Spinal cord (tissue), 10 donors: ENCODE measurements around the gene SUPT6H. TPM values are rescaled to one million over a fixed set of nuclear protein-coding genes. Genes with fewer than 3 reads are reported as not detected.

Source experiments
- DNase-seq, 6 donors: peaks; one replicate each; pipeline versions ENCODE4 v3.0.0 to v3.0.0-alpha.2; 2013 to 2015; ENCODE audit warnings: low spot score in 6 of 6, low read depth in 4 of 6
- H3K27ac ChIP-seq: one replicate; pipeline ENCODE4 v1.5.1; 2013; ENCODE audit warnings: low read depth, low read length, control low read depth
- H3K27me3 ChIP-seq: one replicate; pipeline ENCODE4 v1.6.1; 2013; ENCODE audit warnings: low read length; ENCODE audit not compliant: control insufficient read depth, insufficient read depth
- H3K36me3 ChIP-seq: one replicate; pipeline ENCODE4 v1.6.1; 2013; ENCODE audit warnings: low read length; ENCODE audit not compliant: control insufficient read depth, insufficient read depth
- H3K4me1 ChIP-seq: one replicate; pipeline ENCODE4 v1.6.1; 2013; ENCODE audit warnings: low read length; ENCODE audit not compliant: control insufficient read depth, insufficient read depth
- H3K4me3 ChIP-seq: one replicate; pipeline ENCODE4 v1.5.1; 2013; ENCODE audit warnings: low read depth, low read length, control low read depth
- H3K9me3 ChIP-seq: one replicate; pipeline ENCODE4 v1.6.1; 2013; ENCODE audit warnings: low read length; ENCODE audit not compliant: control insufficient read depth, insufficient read depth
- WGBS: methylation state at CpG from one replicate; pipeline ENCODE4 v1.1.5; 2013; ENCODE audit warnings: missing lambda C conversion rate; ENCODE audit not compliant: insufficient coverage; 5-methylcytosine and 5-hydroxymethylcytosine counted together
- long read RNA-seq, 4 donors: transcript quantifications; one replicate each; lab custom pipeline, GENCODE V29; 2026
- polyA plus RNA-seq, 2 donors: library from polyadenylated mRNA; unstranded; fragments of 120-200 nt; gene quantifications; one replicate each; pipeline ENCODE4 v1.2.1, GENCODE V29; 2013; ENCODE audit not compliant: insufficient read length in 2 of 2
- total RNA-seq, 2 donors: library from RNA; depleted of rRNA in 1 of 2; stranded (reverse); fragments of 120-200 nt in 1 of 2; fragments of >200 nt in 1 of 2; gene quantifications; one replicate each; pipeline versions ENCODE4 v1.2.3 to v1.2.4, GENCODE V29; 2013 to 2014
- donor health status: healthy.

SUPT6H gene
- total RNA-seq (10 to 100 TPM; 46.8 to 48.5 TPM), polyA plus RNA-seq (10 to 100 TPM; 59.3 to 63.7 TPM)
- long read RNA-seq, donor 1, full-length matches to known transcripts: 1 of 1 reads
- long read RNA-seq, donor 1, partial matches to known transcripts: 0 of 1 reads
- long read RNA-seq, donor 1, other reads (novel, unspliced or antisense): 0 of 1 reads
- long read RNA-seq, donor 2: 0 reads
- long read RNA-seq, donor 3: 0 reads
- long read RNA-seq, donor 4, partial matches to known transcripts: 11 of 11 reads
- long read RNA-seq, donor 4, other reads (novel, unspliced or antisense): 0 of 11 reads

DNA sequence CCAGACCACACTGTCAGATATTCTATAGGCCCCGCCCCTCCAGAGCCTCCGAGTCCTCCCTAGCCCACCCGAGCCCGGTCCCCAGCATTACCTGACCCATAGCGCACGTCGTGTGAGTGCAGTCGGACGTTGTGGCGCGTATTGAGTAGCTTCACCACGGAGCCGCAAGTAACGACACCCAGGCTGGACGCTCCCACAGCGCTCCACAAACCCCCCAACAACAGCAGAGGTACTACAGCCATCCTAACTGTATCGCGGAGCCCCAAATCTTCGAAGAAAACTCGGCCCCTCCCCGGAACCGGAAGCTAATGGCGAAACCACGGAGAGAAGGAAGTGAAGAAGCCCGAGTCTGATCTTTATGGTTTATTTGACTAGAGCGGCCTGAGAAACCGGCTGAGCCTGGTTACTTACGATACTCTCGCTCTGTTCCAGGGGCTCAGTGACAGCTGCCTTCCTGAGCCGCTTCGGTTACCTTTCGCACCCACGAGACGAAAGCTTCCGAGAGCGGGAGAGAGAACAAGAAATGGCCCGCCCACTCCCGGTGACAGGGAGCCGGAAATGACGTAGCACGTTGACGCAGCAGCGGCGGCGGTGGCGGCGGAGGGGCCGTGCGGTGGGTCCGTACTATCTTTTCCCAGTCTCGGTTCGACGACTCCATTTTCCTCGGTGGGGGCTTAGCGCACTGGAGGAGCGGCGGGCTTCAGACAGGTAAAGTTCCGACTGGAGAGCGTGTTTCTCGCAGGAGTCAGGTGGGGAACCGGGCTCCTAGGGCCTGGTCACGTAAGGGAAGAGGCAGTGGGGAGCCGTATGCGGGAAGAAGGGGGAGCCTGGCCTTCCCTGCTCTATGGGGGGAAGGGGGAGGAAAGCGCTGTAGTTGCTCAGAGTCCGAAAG lies at the start of gene SUPT6H, which contains the start of gene SDF2:
TSS of gene SUPT6H (plus strand) at position 571 of the 892 bp plus-strand sequence. CDS start 11,197 bp downstream, outside the sequence.
TSS of gene SDF2 (minus strand) at position 272 of the 892 bp plus-strand sequence. CDS start at position 242, 30 bp downstream.
- DNase-seq: peak; percentile 82 to 98 (median 94)
- WGBS: under 1% methylated on average over 66 of the region's 66 CpGs

GRCh38 chr17:28612531-28612930 lies 49.5 kb upstream of the SUPT6H start:
- no peak overlapping the region for H3K4me3 ChIP-seq
- DNase-seq: no peak
- peaks cover 56% of the 10 kb centered on the region for H3K36me3 ChIP-seq
- H3K27ac ChIP-seq: no peak overlapping the region
- H3K9me3 ChIP-seq: no peaks in the 10 kb centered on the region
- H3K27me3 ChIP-seq: no peaks in the 10 kb centered on the region
- WGBS: 66% methylated on average over 2 of the region's 2 CpGs
- no peaks in the 10 kb centered on the region for H3K4me1 ChIP-seq

More for the DNA sequence above, at the start of gene SUPT6H, which contains the start of gene SDF2:
- Histone ChIP-seq H3K9me3 (no peaks in the 10 kb centered on the region), H3K36me3 (peaks cover 33% of the 10 kb centered on the region), H3K27ac (peak within 1 kb of the TSS; percentile 96), H3K4me1 (no peaks in the 10 kb centered on the region), H3K4me3 (peak within 1 kb of the TSS; percentile 92), H3K27me3 (no peaks in the 10 kb centered on the region)

GRCh38 chr17:28612936-28613872 lies 48.8 kb upstream of the SUPT6H start:
- 81% methylated on average over 4 of the region's 6 CpGs for WGBS
- peak; percentile 5 to 78 (median 38) for DNase-seq
- Histone ChIP-seq H3K9me3 (no peaks in the 10 kb centered on the region), H3K4me3 (no peak overlapping the region), H3K27ac (no peak overlapping the region), H3K4me1 (no peaks in the 10 kb centered on the region), H3K27me3 (no peaks in the 10 kb centered on the region), H3K36me3 (peaks cover 62% of the 10 kb centered on the region)

DNA sequence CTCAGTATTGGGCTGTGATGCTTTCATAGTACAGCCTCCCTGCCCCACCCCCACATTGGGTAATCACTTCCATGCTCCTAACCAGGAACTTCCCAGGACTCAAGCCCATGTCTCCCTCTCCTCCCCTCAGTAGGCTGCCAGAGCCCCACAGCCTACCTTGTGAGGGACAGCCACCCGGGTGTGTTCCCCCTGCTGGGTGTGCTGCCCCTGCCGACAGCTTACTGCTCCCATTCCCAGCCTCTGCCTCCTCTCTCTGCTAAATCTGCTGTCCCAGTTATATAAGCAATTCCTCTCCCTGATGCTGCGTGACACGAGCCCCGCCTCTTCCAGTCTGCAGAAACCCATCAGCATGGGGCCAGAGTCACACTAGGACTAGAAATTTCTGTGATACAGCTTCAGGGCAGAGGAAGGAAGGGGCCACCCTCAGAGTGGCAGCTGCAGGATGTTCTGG lies 48.0 kb upstream of the SUPT6H start, which contains the start of gene RSKR:
TSS of gene RSKR (minus strand) at position 255 of the 451 bp plus-strand sequence. CDS start at position 231, 24 bp downstream.
- no peaks in the 10 kb centered on the region for H3K4me1 ChIP-seq
- no peak within 1 kb of the TSS for H3K27ac ChIP-seq
- H3K36me3 ChIP-seq: peaks cover 68% of the 10 kb centered on the region
- H3K4me3 ChIP-seq: no peak within 1 kb of the TSS
- H3K9me3 ChIP-seq: no peaks in the 10 kb centered on the region
- H3K27me3 ChIP-seq: no peaks in the 10 kb centered on the region
- 71% methylated on average over 1 of the region's 5 CpGs for WGBS
- no peak for DNase-seq

DNA sequence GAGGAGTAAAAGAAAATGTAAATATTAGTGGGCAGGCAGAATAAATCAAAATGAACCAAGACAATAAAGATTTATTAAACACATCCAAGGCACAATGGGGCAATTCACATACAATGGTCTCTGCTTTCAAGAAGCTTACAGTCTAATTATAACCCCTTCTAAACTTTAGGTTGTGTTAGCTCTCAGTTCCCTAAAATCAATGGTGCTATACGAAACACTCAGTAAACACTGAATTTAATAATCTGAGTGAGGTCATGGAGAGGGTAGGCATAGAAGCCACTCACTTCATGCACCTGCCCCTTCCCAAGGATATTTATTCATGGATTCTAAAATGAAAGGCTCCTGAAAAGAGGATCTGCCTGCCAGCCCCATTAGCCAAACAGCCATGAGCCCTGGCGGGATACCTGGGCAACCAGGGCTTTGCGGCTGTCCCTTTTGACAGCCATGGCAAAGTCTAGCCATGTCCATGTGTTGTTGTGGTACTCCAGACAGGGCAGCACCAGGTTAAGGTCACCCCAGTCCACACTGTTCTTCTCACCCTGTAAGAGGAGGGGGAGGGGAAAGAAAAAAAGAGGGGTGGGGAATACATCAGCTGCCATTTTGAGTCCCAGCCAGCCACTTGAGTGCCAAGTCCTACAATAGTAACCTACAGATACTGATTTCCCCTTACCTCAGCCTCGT lies 46.6 kb upstream of the SUPT6H start:
- DNase-seq: no peak
- Histone ChIP-seq H3K27me3 (no peaks in the 10 kb centered on the region), H3K4me3 (no peak overlapping the region), H3K9me3 (no peaks in the 10 kb centered on the region), H3K27ac (no peak overlapping the region), H3K4me1 (no peaks in the 10 kb centered on the region), H3K36me3 (peaks cover 77% of the 10 kb centered on the region)
- 92% methylated on average over 2 of the region's 4 CpGs for WGBS

- H3K9me3 ChIP-seq: no peaks in the 10 kb centered on the region
- H3K36me3 ChIP-seq: peaks cover 84% of the 10 kb centered on the region
- no peak overlapping the region for H3K27ac ChIP-seq
- no peaks in the 10 kb centered on the region for H3K27me3 ChIP-seq
- H3K4me1 ChIP-seq: no peaks in the 10 kb centered on the region
- WGBS: 91% methylated on average over 6 of the region's 7 CpGs
- no peak for DNase-seq
- H3K4me3 ChIP-seq: no peak overlapping the region
These were observed 45.7 kb upstream of the SUPT6H start for GRCh38 chr17:28616281-28616680.

GRCh38 chr17:28618464-28618863 lies 43.5 kb upstream of the SUPT6H start:
- DNase-seq: no peak
- no peaks in the 10 kb centered on the region for H3K27me3 ChIP-seq
- H3K9me3 ChIP-seq: no peaks in the 10 kb centered on the region
- WGBS: 100% methylated on average over 1 of the region's 3 CpGs
- H3K4me1 ChIP-seq: no peaks in the 10 kb centered on the region
- no peak overlapping the region for H3K4me3 ChIP-seq
- no peak overlapping the region for H3K27ac ChIP-seq
- peaks cover 82% of the 10 kb centered on the region for H3K36me3 ChIP-seq

GRCh38 chr17:28620010-28620409 lies 42.0 kb upstream of the SUPT6H start:
- no peak overlapping the region for H3K27ac ChIP-seq
- H3K36me3 ChIP-seq: peaks cover 76% of the 10 kb centered on the region
- no peaks in the 10 kb centered on the region for H3K9me3 ChIP-seq
- no peaks in the 10 kb centered on the region for H3K4me1 ChIP-seq
- no peaks in the 10 kb centered on the region for H3K27me3 ChIP-seq
- WGBS: 67% methylated on average over 1 of the region's 2 CpGs
- DNase-seq: no peak
- H3K4me3 ChIP-seq: no peak overlapping the region
